Cardiac muscle cell (in vitro differentiated cells and primary cell): ENCODE results near the gene PTPRD. TPM values are rescaled to one million over a fixed set of nuclear protein-coding genes. Genes with fewer than 3 reads are reported as not detected.

ENCODE experiments used
- DNase-seq, 2 donors: peaks; one replicate each; pipeline versions ENCODE4 v3.0.0 to v3.0.0-alpha.2; 2010 to 2017; ENCODE audit warnings: low read depth in 1 of 2, low spot score in 1 of 2
- H3K27ac ChIP-seq: fragments of 200-600 bp; sonication (generic); 2 replicates; pipeline ENCODE4 v1.5.1; 2016
- H3K27me3 ChIP-seq: fragments of 200-600 bp; sonication (generic); 2 replicates; pipeline ENCODE4 v1.6.0; 2016; ENCODE audit warnings: control low read depth
- H3K36me3 ChIP-seq: fragments of 200-600 bp; sonication (generic); 2 replicates; pipeline ENCODE4 v1.5.1; 2016; ENCODE audit warnings: control low read depth
- H3K4me1 ChIP-seq: fragments of 200-600 bp; sonication (generic); 2 replicates; pipeline ENCODE4 v1.8.1; 2017; ENCODE audit warnings: low read depth, mild to moderate bottlenecking, mixed run types
- H3K4me3 ChIP-seq: fragments of 200-600 bp; sonication (generic); 2 replicates; pipeline ENCODE4 v1.5.1; 2016; ENCODE audit warnings: mild to moderate bottlenecking
- H3K9me3 ChIP-seq: fragments of 200-600 bp; sonication (generic); 2 replicates; pipeline ENCODE4 v1.5.1; 2017; ENCODE audit warnings: low read depth, mild to moderate bottlenecking, control low read depth
- CTCF ChIP-seq: IDR thresholded peaks from 2 replicates; pipeline ENCODE4 v1.5.1; 2012; ENCODE audit warnings: low read depth, mild to moderate bottlenecking, low read length
- polyA plus RNA-seq: library from polyadenylated mRNA; unstranded; fragments of >200 nt; fragmentation: Nextera tagmentation; extraction: Ambion mirVana; gene quantifications from 2 replicates; pipeline ENCODE4 v1.2.1, GENCODE V29; 2016
- total RNA-seq: library from RNA; depleted of rRNA; stranded (reverse); fragments of >200 nt; gene quantifications from 2 replicates; pipeline ENCODE4 v1.2.3, GENCODE V29; 2016

PTPRD gene
- total and polyA plus RNA-seq, 2 experiments from 2014 or later, result 37.0 to 287 TPM

- Histone ChIP-seq H3K4me1 (no peaks in the 10 kb centered on the region), H3K9me3 (no peaks in the 10 kb centered on the region), H3K27ac (no peak overlapping the region), H3K4me3 (no peak overlapping the region), H3K27me3 (no peaks in the 10 kb centered on the region), H3K36me3 (no peaks in the 10 kb centered on the region)
- no peak for DNase-seq
- TF ChIP-seq CTCF, result no peak
These were observed 169.0 kb downstream of the PTPRD start for GRCh38 chr9:10443868-10444204.

- H3K36me3 ChIP-seq, result no peaks in the 10 kb centered on the region
- no peak for DNase-seq
- no peaks in the 10 kb centered on the region for H3K4me1 ChIP-seq
- no peaks in the 10 kb centered on the region for H3K9me3 ChIP-seq
- H3K27ac ChIP-seq, result no peak overlapping the region
- H3K4me3 ChIP-seq, result no peak overlapping the region
- H3K27me3 ChIP-seq, result no peaks in the 10 kb centered on the region
- TF ChIP-seq CTCF, result no peak
These were observed 169.5 kb downstream of the PTPRD start for GRCh38 chr9:10443181-10443867.

- H3K4me1 ChIP-seq, result no peaks in the 10 kb centered on the region
- H3K27me3 ChIP-seq, result no peaks in the 10 kb centered on the region
- H3K36me3 ChIP-seq, result no peaks in the 10 kb centered on the region
- no peak for DNase-seq
- H3K27ac ChIP-seq, result no peak overlapping the region
- H3K4me3 ChIP-seq, result no peak overlapping the region
- no peaks in the 10 kb centered on the region for H3K9me3 ChIP-seq
- no peak for TF ChIP-seq CTCF
These were observed 173.8 kb downstream of the PTPRD start for GRCh38 chr9:10438955-10439354.

GRCh38 chr9:10436756-10437155 is 176.0 kb downstream of the PTPRD start:
- DNase-seq, result no peak
- TF ChIP-seq CTCF, result no peak
- H3K27ac ChIP-seq, result no peak overlapping the region
- no peaks in the 10 kb centered on the region for H3K9me3 ChIP-seq
- no peak overlapping the region for H3K4me3 ChIP-seq
- no peaks in the 10 kb centered on the region for H3K36me3 ChIP-seq
- H3K4me1 ChIP-seq, result no peaks in the 10 kb centered on the region
- H3K27me3 ChIP-seq, result no peaks in the 10 kb centered on the region

- H3K4me1 ChIP-seq, result no peaks in the 10 kb centered on the region
- TF ChIP-seq CTCF, result no peak
- no peak overlapping the region for H3K27ac ChIP-seq
- no peak for DNase-seq
- H3K4me3 ChIP-seq, result no peak overlapping the region
- H3K27me3 ChIP-seq, result no peaks in the 10 kb centered on the region
- H3K36me3 ChIP-seq, result no peaks in the 10 kb centered on the region
- H3K9me3 ChIP-seq, result no peaks in the 10 kb centered on the region
These were observed 178.4 kb downstream of the PTPRD start for GRCh38 chr9:10434412-10434811.
